Stomach smooth muscle (tissue), 2 donors: ENCODE measurements around the gene SIGMAR1.
A peak's percentile ranks its signal among the peaks of the same experiment; 100 is the strongest.

ENCODE experiments used
- H3K27ac ChIP-seq: one replicate; pipeline ENCODE4 v1.7.0; 2013; ENCODE audit warnings: mild to moderate bottlenecking, low read length, inconsistent platforms
- H3K27me3 ChIP-seq, 2 donors: one replicate each; pipeline ENCODE4 v1.7.0; 2013; ENCODE audit warnings: low read length in 2 of 2; ENCODE audit not compliant: insufficient read depth in 2 of 2, control insufficient read depth in 1 of 2
- H3K36me3 ChIP-seq, 2 donors: one replicate each; pipeline ENCODE4 v1.7.0; 2013; ENCODE audit warnings: low read length in 2 of 2; ENCODE audit not compliant: control insufficient read depth in 2 of 2, insufficient read depth in 2 of 2
- H3K4me1 ChIP-seq: one replicate; pipeline ENCODE4 v1.7.0; 2013; ENCODE audit warnings: low read length; ENCODE audit not compliant: control insufficient read depth, insufficient read depth
- H3K4me3 ChIP-seq, 2 donors: one replicate each; pipeline ENCODE4 v1.7.0; 2013; ENCODE audit warnings: low read length in 2 of 2
- H3K9ac ChIP-seq, 2 donors: one replicate each; pipeline ENCODE4 v1.7.0; 2013; ENCODE audit warnings: low read length in 2 of 2, mild to moderate bottlenecking in 1 of 2
- H3K9me3 ChIP-seq, 2 donors: one replicate each; pipeline ENCODE4 v1.7.0; 2013; ENCODE audit warnings: low read length in 2 of 2; ENCODE audit not compliant: control insufficient read depth in 2 of 2
- donor health status: healthy.
- donor health status: Pancreatic carcinoma.

SIGMAR1 gene

GRCh38 chr9:34630402-34631154 lies 7.0 kb downstream of the SIGMAR1 start:
- H3K4me1 ChIP-seq = peaks cover 20% of the 10 kb centered on the region
- no peak overlapping the region for H3K9ac ChIP-seq
- H3K36me3 ChIP-seq = peaks cover 0 to 2% of the 10 kb centered on the region in 2 donors
- no peak overlapping the region for H3K4me3 ChIP-seq
- H3K27me3 ChIP-seq = peaks cover 35 to 38% of the 10 kb centered on the region in 2 donors
- no peaks in the 10 kb centered on the region for H3K9me3 ChIP-seq
- H3K27ac ChIP-seq = no peak overlapping the region

GRCh38 chr9:34629491-34629808 lies 8.1 kb downstream of the SIGMAR1 start:
- Histone ChIP-seq H3K9ac (no peak overlapping the region), H3K27ac (no peak overlapping the region), H3K36me3 (no peaks in the 10 kb centered on the region), H3K27me3 (peaks cover 44 to 49% of the 10 kb centered on the region in 2 donors), H3K4me3 (peak overlapping the region; percentile 47 to 70), H3K4me1 (peaks cover 18% of the 10 kb centered on the region), H3K9me3 (no peaks in the 10 kb centered on the region)

GRCh38 chr9:34628656-34629490 lies 8.7 kb downstream of the SIGMAR1 start, which contains the start of gene ARID3C:
ARID3C (minus strand) TSS chr9:34629066; CDS start chr9:34628014, 1,052 bp downstream.
- Histone ChIP-seq H3K27me3 (peaks cover 48 to 55% of the 10 kb centered on the region in 2 donors), H3K9ac (peak within 1 kb of the TSS; percentile 13 to 29), H3K4me3 (peak within 1 kb of the TSS; percentile 47 to 70), H3K9me3 (no peaks in the 10 kb centered on the region), H3K36me3 (no peaks in the 10 kb centered on the region), H3K27ac (no peak within 1 kb of the TSS), H3K4me1 (peaks cover 15% of the 10 kb centered on the region)

GRCh38 chr9:34627716-34628655 lies 9.6 kb downstream of the SIGMAR1 start:
- Histone ChIP-seq H3K27me3 (peaks cover 55 to 63% of the 10 kb centered on the region in 2 donors), H3K36me3 (no peaks in the 10 kb centered on the region), H3K9me3 (no peaks in the 10 kb centered on the region), H3K9ac (peak overlapping the region; percentile 13 to 29), H3K27ac (no peak overlapping the region), H3K4me3 (peak overlapping the region; percentile 47 to 70), H3K4me1 (peaks cover 18% of the 10 kb centered on the region)

GRCh38 chr9:34625186-34625486 lies 12.5 kb downstream of the SIGMAR1 start:
- no peaks in the 10 kb centered on the region for H3K36me3 ChIP-seq
- H3K27me3 ChIP-seq = peaks cover 59 to 71% of the 10 kb centered on the region in 2 donors
- no peak overlapping the region for H3K27ac ChIP-seq
- no peak overlapping the region for H3K4me3 ChIP-seq
- H3K4me1 ChIP-seq = peaks cover 26% of the 10 kb centered on the region
- no peak overlapping the region for H3K9ac ChIP-seq
- no peaks in the 10 kb centered on the region for H3K9me3 ChIP-seq

GRCh38 chr9:34624475-34625185 lies 13.0 kb downstream of the SIGMAR1 start:
- H3K4me3 ChIP-seq = no peak overlapping the region

GRCh38 chr9:34623374-34624235 lies 14.0 kb downstream of the SIGMAR1 start:
- no peaks in the 10 kb centered on the region for H3K9me3 ChIP-seq
- no peak overlapping the region for H3K9ac ChIP-seq
- H3K27me3 ChIP-seq = peaks cover 54 to 62% of the 10 kb centered on the region in 2 donors
- H3K27ac ChIP-seq = no peak overlapping the region
- H3K4me1 ChIP-seq = peaks cover 27% of the 10 kb centered on the region
- H3K36me3 ChIP-seq = no peaks in the 10 kb centered on the region
- no peak overlapping the region for H3K4me3 ChIP-seq

More at GRCh38 chr9:34624475-34625185, 13.0 kb downstream of the SIGMAR1 start:
- Histone ChIP-seq H3K36me3 (no peaks in the 10 kb centered on the region), H3K9ac (no peak overlapping the region), H3K9me3 (no peaks in the 10 kb centered on the region), H3K4me1 (peaks cover 31% of the 10 kb centered on the region), H3K27ac (no peak overlapping the region), H3K27me3 (peaks cover 59 to 71% of the 10 kb centered on the region in 2 donors)

- Histone ChIP-seq H3K9me3 (no peaks in the 10 kb centered on the region), H3K27ac (no peak within 1 kb of the TSS), H3K36me3 (peaks cover 19 to 26% of the 10 kb centered on the region in 2 donors), H3K4me3 (peak within 1 kb of the TSS; percentile 63 to 96), H3K27me3 (peaks cover 22 to 30% of the 10 kb centered on the region in 2 donors), H3K9ac (peak within 1 kb of the TSS; percentile 59 to 86), H3K4me1 (peaks cover 22% of the 10 kb centered on the region)
Measured at GRCh38 chr9:34620061-34620994, 17.3 kb downstream of the SIGMAR1 start, which contains the start of gene DCTN3. DCTN3 (minus strand) TSS chr9:34620495; CDS start chr9:34620464, 31 bp downstream.
